Right renal pelvis (tissue), 4 donors: Measurements from ENCODE around the gene XPNPEP1. TPM values are rescaled to one million over a fixed set of nuclear protein-coding genes. Genes with fewer than 3 reads are reported as not detected.

ENCODE experiments used
- DNase-seq, 4 donors: peaks; one replicate each; pipeline ENCODE4 v3.0.0-alpha.2; 2013; ENCODE audit warnings: low read depth in 4 of 4, low spot score in 3 of 4, missing footprints in 1 of 4
- polyA plus RNA-seq, 4 donors: library from polyadenylated mRNA; unstranded; fragments of 120-200 nt; gene quantifications; one replicate each; pipeline ENCODE4 v1.2.1, GENCODE V29; 2013; ENCODE audit not compliant: insufficient read length in 4 of 4

The XPNPEP1 gene
- polyA plus RNA-seq, 4 donors: 78.8 to 81.9 (median 79.7) TPM

GRCh38 chr10:109952526-109952925 lies 29.2 kb upstream of the XPNPEP1 start:
- no peak for DNase-seq

GRCh38 chr10:109947111-109947920 lies 24.0 kb upstream of the XPNPEP1 start:
- DNase-seq: no peak

- DNase-seq: no peak
Observed at GRCh38 chr10:109946680-109947079, 23.4 kb upstream of the XPNPEP1 start.

DNA sequence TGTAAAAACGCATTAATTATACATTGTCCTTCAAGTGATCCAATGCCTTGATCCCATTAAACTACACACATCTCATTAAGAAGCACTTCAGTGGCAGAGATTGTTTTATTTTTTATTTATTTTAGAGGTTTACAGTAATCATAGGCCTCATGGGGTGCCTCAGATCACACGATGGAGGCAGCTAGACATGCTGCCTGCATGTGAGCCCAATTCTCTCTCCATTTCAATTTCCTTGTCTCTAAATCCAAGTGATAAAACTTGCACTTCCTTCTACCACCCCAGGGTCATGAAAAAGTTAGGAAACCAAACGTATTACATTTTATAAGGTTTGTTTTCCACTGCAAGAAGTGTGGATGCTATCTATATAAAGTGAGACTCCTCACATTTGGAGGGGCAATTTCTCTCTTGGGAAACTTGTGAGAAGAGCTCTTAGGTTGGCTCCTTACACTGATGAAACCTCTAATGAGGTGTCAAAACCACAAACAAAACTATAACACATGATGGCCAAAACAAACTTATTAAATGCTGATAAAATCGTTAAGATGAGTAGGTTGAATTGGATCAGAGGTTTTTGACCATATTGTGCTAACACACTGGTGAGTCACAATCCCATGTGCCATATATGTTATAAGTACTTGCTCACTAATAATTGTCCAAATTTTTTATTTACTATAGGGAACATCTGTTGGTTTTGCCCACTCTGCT lies 22.3 kb upstream of the XPNPEP1 start:
- no peak for DNase-seq

DNA sequence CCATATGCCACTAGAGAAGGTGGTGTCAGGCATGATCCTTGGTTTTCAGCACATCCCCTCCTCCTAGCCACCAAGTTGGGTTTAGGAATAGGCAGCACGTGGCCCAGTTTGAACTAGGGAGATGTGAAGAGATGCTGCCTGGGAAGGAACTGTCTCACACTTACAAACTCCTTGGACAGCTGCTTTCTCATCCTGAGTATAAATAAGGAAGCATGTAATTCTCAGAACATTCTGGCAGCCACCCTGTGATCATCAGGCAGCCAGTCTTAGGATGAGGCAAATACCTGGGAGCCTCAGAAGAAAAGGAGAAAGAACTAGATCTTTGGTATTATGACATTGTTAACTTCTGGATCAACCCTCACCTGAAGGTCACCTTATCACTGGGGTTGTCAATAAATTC lies 21.3 kb upstream of the XPNPEP1 start:
- DNase-seq: no peak

DNA sequence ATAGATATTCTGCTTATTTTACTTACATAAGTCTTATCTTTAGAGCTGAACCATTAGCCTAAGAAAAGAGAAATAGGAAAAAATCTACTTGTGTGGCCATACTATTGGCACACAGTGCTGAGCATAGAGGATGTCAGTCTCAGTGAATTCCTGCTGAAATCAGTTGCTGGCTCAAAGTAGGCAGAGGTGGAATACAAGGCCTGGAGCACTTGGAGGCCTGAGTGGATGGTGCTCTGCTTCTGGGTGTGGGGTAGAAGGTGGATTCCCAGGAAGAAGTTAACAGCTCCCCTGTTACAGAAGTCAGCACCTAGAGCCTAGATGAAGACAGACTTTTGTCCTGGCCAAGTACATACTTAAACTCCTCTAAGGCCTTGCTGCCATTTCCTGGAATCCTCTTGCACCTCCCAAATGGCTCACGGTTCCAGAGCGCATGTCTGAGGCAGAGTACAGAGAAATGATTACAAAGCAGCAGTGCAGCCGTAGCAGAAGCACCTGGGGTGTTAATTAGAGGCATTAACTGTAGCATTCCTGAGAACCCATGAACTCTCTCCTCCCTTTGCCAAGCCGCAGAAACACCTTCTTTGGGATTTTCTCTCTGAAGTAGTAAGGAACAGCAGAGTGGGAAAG lies 18.0 kb upstream of the XPNPEP1 start:
- DNase-seq: no peak

GRCh38 chr10:109940553-109940952 lies 17.2 kb upstream of the XPNPEP1 start:
- DNase-seq: no peak

DNA sequence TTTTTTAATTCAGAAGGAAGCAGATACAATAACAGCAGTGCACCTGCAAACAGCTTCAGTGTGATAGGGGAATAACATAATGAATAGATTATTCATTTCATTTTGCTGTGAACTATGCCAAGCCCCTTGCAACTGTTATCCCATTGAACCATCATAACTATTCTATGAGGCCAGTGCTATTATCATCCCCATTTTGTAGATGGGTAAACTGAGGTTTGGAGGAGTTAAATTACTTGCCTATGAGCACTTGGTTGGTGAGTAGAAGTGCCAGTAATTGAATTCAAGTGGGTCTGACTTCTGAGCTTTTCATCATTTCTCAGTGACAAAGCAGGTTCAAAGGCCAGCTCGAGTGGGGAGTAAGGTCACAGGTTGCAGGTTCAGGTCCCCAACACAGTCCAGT lies 16.8 kb upstream of the XPNPEP1 start:
- no peak for DNase-seq

DNA sequence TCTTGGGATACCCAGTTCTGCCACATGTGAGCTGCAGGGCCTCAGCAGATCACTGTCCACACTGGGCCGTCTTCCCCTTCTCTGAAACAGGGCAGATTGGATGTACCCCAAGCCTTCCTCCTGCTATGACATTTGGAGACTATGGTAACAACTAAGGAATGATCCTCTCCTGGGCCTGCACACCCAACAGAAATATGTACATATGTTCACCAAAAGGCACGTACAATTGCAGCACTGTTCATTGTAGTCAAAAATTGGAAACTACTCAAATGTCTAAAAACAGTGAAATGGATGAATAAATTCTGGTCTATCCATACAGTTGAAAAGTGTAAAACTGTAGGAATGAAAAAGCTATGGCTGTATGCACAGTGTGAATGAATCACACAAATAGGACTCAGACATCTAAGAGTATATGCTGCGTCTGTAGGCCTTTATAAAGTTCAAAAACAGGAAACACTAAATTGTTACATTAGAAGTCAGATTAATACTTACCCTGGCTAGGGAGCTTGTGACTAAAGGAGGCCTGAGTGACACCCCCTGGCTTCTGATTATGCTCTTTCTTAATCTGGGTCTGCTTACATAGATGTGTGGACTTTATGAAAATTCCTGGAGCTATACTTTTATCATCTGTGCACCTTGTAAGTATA lies 16.1 kb upstream of the XPNPEP1 start:
- DNase-seq: no peak

DNA sequence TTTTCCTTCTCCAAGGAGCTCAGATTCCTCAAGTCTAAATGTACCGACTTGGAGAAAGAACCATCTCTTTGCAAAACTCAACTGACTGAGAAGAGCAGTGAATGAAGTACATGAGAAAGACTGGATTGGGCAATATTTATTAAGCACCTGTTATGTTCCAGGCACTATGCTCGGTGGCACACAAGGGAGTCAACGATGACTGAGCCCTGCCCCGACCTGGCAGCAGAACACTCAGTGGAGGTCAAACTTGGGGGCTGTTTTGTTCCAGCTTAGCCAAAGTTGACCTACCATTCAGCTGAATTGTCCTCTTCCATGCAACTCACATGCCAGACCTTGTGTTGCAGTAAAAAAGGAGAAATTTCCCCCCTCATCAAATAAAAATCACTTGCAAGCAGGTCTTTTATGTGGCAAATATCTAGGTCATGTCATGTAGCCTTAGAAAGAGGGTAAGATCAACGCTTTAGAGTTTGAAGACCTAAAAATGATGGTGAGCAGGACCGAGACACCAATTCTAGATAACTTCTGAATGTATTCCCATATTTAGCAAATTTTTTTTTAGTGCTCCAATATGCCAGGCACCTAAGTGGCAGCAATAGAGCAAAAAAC lies 14.3 kb upstream of the XPNPEP1 start:
- no peak for DNase-seq

DNA sequence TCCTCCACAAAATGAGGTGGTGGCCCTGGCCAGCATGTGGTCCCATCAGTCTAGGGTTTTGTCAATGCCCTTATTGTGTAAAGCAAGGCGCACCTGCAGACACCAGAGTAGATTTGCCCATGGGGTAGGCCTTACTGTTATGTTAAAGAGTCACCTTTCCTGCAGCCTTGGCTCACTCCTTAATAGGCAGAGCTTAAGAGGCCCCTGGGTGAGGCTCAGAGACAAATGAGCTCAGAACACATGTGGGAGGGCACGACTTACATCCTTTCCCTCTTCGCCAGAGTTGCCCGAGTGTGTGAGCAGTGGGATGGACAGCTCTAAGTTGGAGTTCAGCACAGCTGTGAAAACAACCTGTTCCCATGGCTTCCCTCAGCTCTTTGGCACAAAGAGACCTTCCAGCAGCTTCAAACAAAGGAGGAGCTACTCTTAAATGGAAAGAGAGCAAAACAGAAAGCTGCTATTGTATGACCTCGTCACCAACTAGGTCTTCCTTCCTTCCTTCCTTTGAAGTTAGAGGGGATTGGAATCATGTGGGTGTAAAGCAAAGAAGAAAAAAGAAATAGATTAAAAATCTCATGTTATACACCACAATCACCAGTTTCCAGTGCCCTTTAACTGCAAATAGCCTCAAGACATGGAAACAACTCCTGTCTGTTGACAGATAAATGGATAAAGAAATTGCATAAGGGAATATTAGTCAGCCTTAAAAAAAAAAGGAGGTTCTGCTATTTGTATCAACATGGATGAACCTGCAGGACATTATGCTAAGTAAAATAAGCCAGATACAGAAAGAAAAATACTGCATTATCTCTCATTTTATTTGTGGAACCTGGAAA lies 11.9 kb upstream of the XPNPEP1 start:
- no peak for DNase-seq

- DNase-seq: no peak
Observed at GRCh38 chr10:109933984-109934565, 10.8 kb upstream of the XPNPEP1 start.

DNA sequence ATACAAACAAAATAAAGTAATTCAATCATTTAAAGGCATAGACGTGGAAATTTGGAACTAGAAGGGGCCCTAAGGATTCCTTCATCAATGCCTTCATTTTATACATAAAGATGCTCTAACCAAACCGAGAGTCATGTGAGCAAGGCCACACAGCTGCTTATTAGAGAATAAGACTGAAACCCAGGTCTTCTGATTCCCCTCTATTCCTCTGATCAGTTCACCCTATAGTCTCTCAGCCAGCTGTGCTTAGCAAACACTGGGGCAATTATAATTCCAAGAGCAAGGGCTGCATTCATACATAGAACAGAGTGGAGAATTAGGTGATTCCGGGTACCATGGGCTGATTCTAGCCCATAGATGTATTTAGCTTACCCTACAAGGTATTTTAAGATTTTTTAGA lies 9.7 kb upstream of the XPNPEP1 start:
- DNase-seq: no peak

- no peak for DNase-seq
Observed at GRCh38 chr10:109932391-109932790, 9.1 kb upstream of the XPNPEP1 start.

GRCh38 chr10:109931163-109931562 lies 7.9 kb upstream of the XPNPEP1 start:
- no peak for DNase-seq

GRCh38 chr10:109929501-109930219 lies 6.3 kb upstream of the XPNPEP1 start:
- no peak for DNase-seq

- DNase-seq: no peak
Observed at GRCh38 chr10:109928475-109928891, 5.2 kb upstream of the XPNPEP1 start.

DNA sequence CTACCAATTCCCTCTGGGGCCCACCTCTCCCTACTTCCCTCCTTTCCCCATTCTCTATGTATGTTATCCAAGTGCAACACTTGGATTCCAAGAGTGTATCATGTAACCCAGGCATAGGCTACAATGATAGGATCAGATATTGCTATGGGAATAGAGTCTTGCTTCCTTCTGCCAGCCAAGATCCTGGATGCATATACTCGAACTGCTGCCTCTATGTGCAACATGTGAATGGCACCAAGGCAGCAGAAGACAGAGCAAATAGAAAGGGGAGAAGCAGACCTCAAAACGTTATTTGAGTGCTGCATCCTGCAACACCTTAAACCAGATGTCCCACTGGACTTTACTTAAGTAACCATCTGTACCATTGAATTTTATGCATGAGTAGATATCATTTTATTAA lies 3.5 kb upstream of the XPNPEP1 start:
- no peak for DNase-seq
